HEK293T (cell line): Measurements from ENCODE around the gene IQSEC2.

Experiments used
- CTCF ChIA-PET: fragments of 350-600 bp; formaldehyde crosslinking; extraction: SDS; loops from one replicate; lab custom pipeline; 2021; ENCODE audit warnings: antibody characterized with exemption, inconsistent platforms; lab: Yijun Ruan, JAX
- POLR2A ChIA-PET: fragments of 350-600 bp; formaldehyde crosslinking; extraction: SDS; loops from one replicate; lab custom pipeline; 2020; ENCODE audit warnings: antibody characterized with exemption, inconsistent platforms; lab: Yijun Ruan, JAX
- DNase-seq: peaks from one replicate; pipeline ENCODE4 v3.0.0; 2012; ENCODE audit warnings: mixed read lengths; ENCODE audit errors: extremely low spot score
- ARNT ChIP-seq: fragments of 450-650 bp; IDR thresholded peaks from 2 replicates; pipeline ENCODE4 v1.6.1; 2017; ENCODE audit warnings: mild to moderate bottlenecking
- BHLHE40 ChIP-seq: fragments of 450-650 bp; IDR thresholded peaks from 2 replicates; pipeline ENCODE4 v1.6.1; 2016; ENCODE audit warnings: mild to moderate bottlenecking, moderate library complexity, borderline replicate concordance
- CTBP1 ChIP-seq: fragments of 450-650 bp; IDR thresholded peaks from 2 replicates; pipeline ENCODE4 v1.6.1; 2016; ENCODE audit warnings: borderline replicate concordance
- ELF4 ChIP-seq: fragments of 450-650 bp; IDR thresholded peaks from 2 replicates; pipeline ENCODE4 v1.6.1; 2017; ENCODE audit warnings: antibody characterized with exemption
- FOXA1 ChIP-seq: fragments of 450-650 bp; IDR thresholded peaks from 2 replicates; pipeline ENCODE4 v1.6.1; 2016; ENCODE audit warnings: mild to moderate bottlenecking
- FOXK2 ChIP-seq: fragments of 450-650 bp; IDR thresholded peaks from 2 replicates; pipeline ENCODE4 v1.6.1; 2016; ENCODE audit warnings: mild to moderate bottlenecking
- FOXM1 ChIP-seq: fragments of 450-650 bp; IDR thresholded peaks from 2 replicates; pipeline ENCODE4 v1.6.1; 2017; ENCODE audit warnings: mild to moderate bottlenecking, borderline replicate concordance
- HDGF ChIP-seq: fragments of 450-650 bp; IDR thresholded peaks from 2 replicates; pipeline ENCODE4 v1.6.1; 2017; ENCODE audit warnings: antibody characterized with exemption, borderline replicate concordance
- L3MBTL2 ChIP-seq: fragments of 450-650 bp; conservative IDR thresholded peaks from 2 replicates; pipeline ENCODE4 v1.6.1; 2016; ENCODE audit warnings: mild to moderate bottlenecking
- LEF1 ChIP-seq: fragments of 450-650 bp; IDR thresholded peaks from 2 replicates; pipeline ENCODE4 v1.6.1; 2017; ENCODE audit warnings: mild to moderate bottlenecking, borderline replicate concordance
- NFRKB ChIP-seq: fragments of 450-650 bp; IDR thresholded peaks from 2 replicates; pipeline ENCODE4 v1.6.1; 2016; ENCODE audit warnings: mild to moderate bottlenecking, moderate library complexity
- PKNOX1 ChIP-seq: fragments of 450-650 bp; IDR thresholded peaks from 2 replicates; pipeline ENCODE4 v1.6.1; 2016
- SP1 ChIP-seq: fragments of 450-650 bp; IDR thresholded peaks from 2 replicates; pipeline ENCODE4 v1.6.1; 2017
- SUZ12 ChIP-seq: fragments of 450-650 bp; IDR thresholded peaks from 2 replicates; pipeline ENCODE4 v1.6.1; 2016; ENCODE audit warnings: mild to moderate bottlenecking
- TARDBP ChIP-seq: fragments of 450-650 bp; IDR thresholded peaks from 2 replicates; pipeline ENCODE4 v1.6.1; 2016
- ZNF384 ChIP-seq: fragments of 450-650 bp; IDR thresholded peaks from 2 replicates; pipeline ENCODE4 v1.6.1; 2016

The IQSEC2 gene

DNA sequence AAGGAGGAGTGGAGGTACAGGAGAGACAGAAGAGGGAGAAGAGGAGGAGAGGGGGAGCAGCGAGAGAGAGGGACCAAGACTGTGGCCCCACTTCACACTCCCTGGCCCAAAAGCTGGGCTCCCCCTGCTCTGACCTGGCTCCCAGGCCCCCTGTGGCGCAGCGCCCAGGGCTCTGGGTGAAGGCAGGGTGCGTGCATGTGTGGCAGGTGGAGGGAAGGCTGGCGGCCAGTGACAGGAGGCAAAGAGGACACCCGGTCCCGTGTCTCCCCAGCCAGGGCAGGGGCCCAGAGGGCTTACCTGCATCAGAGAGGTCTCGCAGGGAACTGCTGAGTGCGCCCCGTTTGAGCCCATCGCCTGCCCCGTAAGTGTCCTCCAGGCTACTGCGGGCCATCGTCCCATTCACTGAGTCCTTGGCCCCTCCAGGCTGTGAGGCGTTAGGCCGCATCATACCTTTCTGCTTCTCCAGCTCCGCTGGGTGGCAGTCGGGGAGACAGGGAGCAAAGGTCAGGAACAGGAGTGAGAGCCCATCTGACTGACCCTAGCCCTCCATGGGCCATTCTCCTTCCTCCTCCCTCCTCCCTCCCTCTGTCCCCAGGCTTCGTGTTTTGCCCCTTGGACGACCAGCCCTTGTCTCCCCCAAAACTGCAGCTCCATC, 45.2 kb downstream of the IQSEC2 start:
- POLR2A ChIA-PET, result interaction anchor here (1.4 to 2.6 kb wide), 2 partner anchors 10 to 11 kb away, joined by 4 to 10 read pairs; partner anchors contain the start of gene KDM5C
- TF ChIP-seq BHLHE40 (no peak), NFRKB (no peak), SUZ12 (no peak), ARNT (no peak), LEF1 (no peak), FOXM1 (no peak), TARDBP (no peak), FOXA1 (no peak), ELF4 (no peak), PKNOX1 (no peak), CTBP1 (no peak), ZNF384 (no peak), SP1 (no peak), HDGF (no peak), L3MBTL2 (no peak), FOXK2 (no peak)

GRCh38 chrX:53235566-53235965, 45.8 kb downstream of the IQSEC2 start:
- no peak for DNase-seq
- TF ChIP-seq SP1, result no peak
- CTCF ChIA-PET, result no interaction called here
- POLR2A ChIA-PET, result interaction anchor here (2.6 kb wide), 1 partner anchor 10 kb away, joined by 10 read pairs; the partner anchor contains the start of gene KDM5C

More for the DNA sequence above, 45.2 kb downstream of the IQSEC2 start:
- CTCF ChIA-PET, result no interaction called here
- no peak for DNase-seq

GRCh38 chrX:53234484-53234883, 46.9 kb downstream of the IQSEC2 start:
- POLR2A ChIA-PET, result no interaction called here
- no peak for TF ChIP-seq SP1
- TF ChIP-seq SUZ12, result no peak
- no peak for TF ChIP-seq ARNT
- no peak for TF ChIP-seq NFRKB
- no peak for TF ChIP-seq PKNOX1
- CTCF ChIA-PET, result no interaction called here
- no peak for DNase-seq

- CTCF ChIA-PET, result no interaction called here
- POLR2A ChIA-PET, result no interaction called here
- DNase-seq, result no peak
- TF ChIP-seq L3MBTL2, result no peak
- no peak for TF ChIP-seq BHLHE40
- TF ChIP-seq ARNT, result no peak
- no peak for TF ChIP-seq FOXK2
- TF ChIP-seq ELF4, result no peak
- TF ChIP-seq LEF1, result no peak
- no peak for TF ChIP-seq SUZ12
- TF ChIP-seq FOXA1, result no peak
- TF ChIP-seq SP1, result no peak
- no peak for TF ChIP-seq FOXM1
- TF ChIP-seq NFRKB, result no peak
- TF ChIP-seq TARDBP, result no peak
- no peak for TF ChIP-seq CTBP1
- TF ChIP-seq HDGF, result no peak
- no peak for TF ChIP-seq ZNF384
- TF ChIP-seq PKNOX1, result no peak
Measured at GRCh38 chrX:53233536-53233935, 47.8 kb downstream of the IQSEC2 start.

DNA sequence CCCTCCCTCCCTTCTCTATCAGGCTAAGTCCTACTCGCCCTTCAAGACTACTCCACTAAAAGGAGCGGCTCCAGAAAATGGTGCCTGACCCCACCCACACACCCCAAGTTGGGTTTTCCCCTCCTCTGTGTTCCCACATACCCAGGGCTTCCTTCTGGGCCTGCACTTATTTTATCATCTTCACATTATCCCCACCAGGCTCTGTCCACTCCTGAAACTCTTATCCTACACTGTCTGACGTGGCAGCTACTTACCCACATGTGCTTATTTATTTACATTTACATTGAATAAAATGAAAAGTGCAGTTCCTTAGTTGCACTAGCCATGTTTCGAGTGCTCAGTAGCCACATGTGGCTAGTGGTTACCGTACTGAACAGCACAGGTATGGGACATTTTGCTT, 51.3 kb downstream of the IQSEC2 start:
- TF ChIP-seq TARDBP, result no peak
- TF ChIP-seq SUZ12, result no peak
- no peak for TF ChIP-seq NFRKB
- TF ChIP-seq PKNOX1, result no peak
- TF ChIP-seq ELF4, result no peak
- TF ChIP-seq L3MBTL2, result no peak
- TF ChIP-seq CTBP1, result no peak
- no peak for TF ChIP-seq FOXK2
- TF ChIP-seq LEF1, result no peak
- TF ChIP-seq FOXA1, result no peak
- TF ChIP-seq BHLHE40, result no peak
- TF ChIP-seq FOXM1, result no peak
- no peak for TF ChIP-seq ZNF384
- TF ChIP-seq SP1, result no peak
- TF ChIP-seq HDGF, result no peak
- no peak for TF ChIP-seq ARNT
- ChIA-PET CTCF (no interaction called here), POLR2A (no interaction called here)

GRCh38 chrX:53227224-53227765, 54.1 kb downstream of the IQSEC2 start:
- POLR2A ChIA-PET, result interaction anchor here (1.0 kb wide), 1 partner anchor 9 kb away, joined by 4 read pairs; no protein-coding TSS in a partner anchor
- TF ChIP-seq BHLHE40 (no peak), SUZ12 (no peak), ELF4 (no peak), LEF1 (no peak), FOXM1 (no peak), ARNT (no peak), FOXK2 (no peak), L3MBTL2 (no peak), NFRKB (no peak), PKNOX1 (no peak), SP1 (no peak), CTBP1 (no peak), ZNF384 (no peak), HDGF (no peak), TARDBP (no peak), FOXA1 (no peak)
- DNase-seq, result no peak
- CTCF ChIA-PET, result no interaction called here

More for the DNA sequence above, 51.3 kb downstream of the IQSEC2 start:
- no peak for DNase-seq
